HepG2 (cell line): ENCODE data around the gene CIAO2B. TPM values are rescaled to one million over a fixed set of nuclear protein-coding genes. Genes with fewer than 3 reads are reported as not detected.

ENCODE experiments used
- ETV5 ChIP-seq: IDR thresholded peaks from 2 replicates; pipeline ENCODE4 v1.6.1; 2018; ENCODE audit warnings: missing biosample characterization, missing genetic modification reagents, inconsistent platforms, borderline replicate concordance
- FOXO1 ChIP-seq: sonication (generic); formaldehyde crosslinking; IDR thresholded peaks from 2 replicates; pipeline ENCODE4 v1.4.0; 2020; ENCODE audit warnings: missing genetic modification reagents
- HBP1 ChIP-seq: IDR thresholded peaks from 2 replicates; pipeline ENCODE4 v1.6.1; 2016; ENCODE audit warnings: low read depth, control low read depth
- KMT2A ChIP-seq: sonication (generic); formaldehyde crosslinking; IDR thresholded peaks from 2 replicates; pipeline ENCODE4 v1.4.0; 2020; ENCODE audit warnings: missing genetic modification reagents
- MLLT10 ChIP-seq: sonication (generic); formaldehyde crosslinking; IDR thresholded peaks from 2 replicates; pipeline ENCODE4 v1.4.0; 2020; ENCODE audit warnings: missing genetic modification reagents
- PBX2 ChIP-seq: IDR thresholded peaks from 2 replicates; pipeline ENCODE4 v1.6.1; 2016; ENCODE audit warnings: control low read depth
- PHF8 ChIP-seq: sonication (generic); formaldehyde crosslinking; IDR thresholded peaks from 2 replicates; pipeline ENCODE4 v1.5.0; 2020; ENCODE audit warnings: missing genetic modification reagents
- PLSCR1 ChIP-seq: sonication (generic); formaldehyde crosslinking; IDR thresholded peaks from 2 replicates; pipeline ENCODE4 v1.5.0; 2020; ENCODE audit warnings: missing genetic modification reagents, mild to moderate bottlenecking, borderline replicate concordance
- RFXAP ChIP-seq: sonication (generic); formaldehyde crosslinking; IDR thresholded peaks from 2 replicates; pipeline ENCODE4 v1.4.0; 2020; ENCODE audit warnings: missing genetic modification reagents, borderline replicate concordance
- SRF ChIP-seq: IDR thresholded peaks from 2 replicates; pipeline ENCODE4 v1.6.1; 2011; ENCODE audit warnings: mild to moderate bottlenecking, low read depth, low read length, moderate library complexity
- ZFX ChIP-seq: sonication (generic); formaldehyde crosslinking; IDR thresholded peaks from 2 replicates; pipeline ENCODE4 v1.4.0; 2020; ENCODE audit warnings: mild to moderate bottlenecking, low read depth, missing genetic modification reagents, moderate library complexity
- ZMAT3 ChIP-seq: sonication (generic); formaldehyde crosslinking; conservative IDR thresholded peaks from 2 replicates; pipeline ENCODE4 v1.7.0; 2021; ENCODE audit warnings: missing genetic modification reagents
- ZNF354B ChIP-seq: sonication (generic); formaldehyde crosslinking; IDR thresholded peaks from 2 replicates; pipeline ENCODE4 v1.8.0; 2022; ENCODE audit warnings: mild to moderate bottlenecking, missing genetic modification reagents
- ZNF446 ChIP-seq: sonication (generic); formaldehyde crosslinking; IDR thresholded peaks from 2 replicates; pipeline ENCODE4 v1.5.0; 2020; ENCODE audit warnings: mild to moderate bottlenecking, missing genetic modification reagents
- ZNF562 ChIP-seq: sonication (generic); formaldehyde crosslinking; IDR thresholded peaks from 2 replicates; pipeline ENCODE4 v1.8.0; 2022; ENCODE audit warnings: missing genetic modification reagents, borderline replicate concordance
- ZNF674 ChIP-seq: sonication (generic); formaldehyde crosslinking; IDR thresholded peaks from 2 replicates; pipeline ENCODE4 v1.5.0; 2020; ENCODE audit warnings: low read depth, mild to moderate bottlenecking, missing genetic modification reagents
- ZNF879 ChIP-seq: sonication (generic); formaldehyde crosslinking; IDR thresholded peaks from 2 replicates; pipeline ENCODE4 v1.8.1; 2023; ENCODE audit warnings: missing genetic modification reagents
- polyA plus RNA-seq, 8 experiments: library from polyadenylated mRNA; depleted of rRNA in 3 of 8; stranded (reverse) in 7 of 8; unstranded in 1 of 8; fragments of >200 nt; fragmentation: Illumina TruSeq in 4 of 8; extraction: Trizol in 4 of 8; gene quantifications; 2 replicates each; pipeline versions ENCODE4 v1.2.1 to v1.2.3, GENCODE V29; 2011 to 2016; ENCODE audit warnings: low read depth in 4 of 8, missing spikeins in 1 of 8, mixed read lengths in 1 of 8; ENCODE audit not compliant: insufficient read depth in 1 of 8
- total RNA-seq, 5 experiments: library from RNA; depleted of rRNA; stranded (reverse); fragments of >200 nt; fragmentation: Illumina TruSeq; extraction: Trizol; gene quantifications; 2 replicates each; pipeline ENCODE4 v1.2.3, GENCODE V29; 2016; ENCODE audit warnings: low read depth in 1 of 5
- TF ChIP-seq, protein P1 (sequence below): sonication (generic); formaldehyde crosslinking; IDR thresholded peaks from 2 replicates; pipeline ENCODE4 v1.4.0; 2020; ENCODE audit warnings: missing genetic modification reagents, mild to moderate bottlenecking, borderline replicate concordance
- TF ChIP-seq, protein P2 (sequence below): sonication (generic); formaldehyde crosslinking; IDR thresholded peaks from 2 replicates; pipeline ENCODE4 v1.5.0; 2020; ENCODE audit warnings: missing genetic modification reagents
- TF ChIP-seq, protein P3 (sequence below): sonication (generic); formaldehyde crosslinking; IDR thresholded peaks from 2 replicates; pipeline ENCODE4 v1.4.0; 2020; ENCODE audit warnings: mild to moderate bottlenecking, missing genetic modification reagents
- TF ChIP-seq, protein P4 (sequence below): fragments of 450-650 bp; IDR thresholded peaks from 2 replicates; pipeline ENCODE4 v1.6.1; 2017

CIAO2B gene
- total and polyA plus RNA-seq, 2 of the 13 experiments (the other 11 are each of a cell fraction or from before 2014, with no cell fraction given): 157 to 293 TPM

DNA sequence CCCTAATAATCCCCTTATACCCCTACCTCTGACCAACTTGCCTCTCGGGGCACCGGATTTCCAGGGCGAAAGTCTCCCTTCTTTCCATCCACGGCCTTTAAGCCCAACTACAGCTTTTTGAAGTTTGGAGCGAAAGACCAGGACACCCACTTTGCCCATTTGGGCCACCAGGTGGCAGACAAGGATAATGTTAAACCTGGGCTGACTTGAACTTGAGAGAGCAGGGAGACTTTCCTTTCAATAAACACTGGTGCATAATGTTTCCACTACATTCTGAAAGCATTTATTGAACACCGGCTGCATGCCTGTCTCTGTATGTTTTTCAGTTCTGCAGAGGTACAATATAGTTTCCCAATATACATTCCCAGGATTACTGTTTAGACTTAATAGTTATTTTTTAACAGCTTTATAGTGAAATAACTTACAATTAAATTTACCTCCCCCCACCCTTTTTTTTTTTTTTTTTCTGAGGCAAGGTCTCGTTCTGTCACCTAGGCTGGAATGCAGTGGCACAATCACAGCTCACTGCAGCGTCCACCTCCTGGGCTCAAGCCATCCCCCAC lies 20.0 kb upstream of the CIAO2B start (continued):
- TF ChIP-seq KMT2A (CRISPR knock-in tag): peak; percentile 43; the same call in 1 of the 2 replicates
- TF ChIP-seq MLLT10: no peak
- no peak for TF ChIP-seq ZNF354B
- TF ChIP-seq ETV5 (CRISPR knock-in tag): no peak
- no peak for TF ChIP-seq ZMAT3
- TF ChIP-seq HBP1 (CRISPR knock-in tag): no peak
- no peak for TF ChIP-seq PLSCR1
- no peak for TF ChIP-seq SRF
- TF ChIP-seq, protein P1, sequence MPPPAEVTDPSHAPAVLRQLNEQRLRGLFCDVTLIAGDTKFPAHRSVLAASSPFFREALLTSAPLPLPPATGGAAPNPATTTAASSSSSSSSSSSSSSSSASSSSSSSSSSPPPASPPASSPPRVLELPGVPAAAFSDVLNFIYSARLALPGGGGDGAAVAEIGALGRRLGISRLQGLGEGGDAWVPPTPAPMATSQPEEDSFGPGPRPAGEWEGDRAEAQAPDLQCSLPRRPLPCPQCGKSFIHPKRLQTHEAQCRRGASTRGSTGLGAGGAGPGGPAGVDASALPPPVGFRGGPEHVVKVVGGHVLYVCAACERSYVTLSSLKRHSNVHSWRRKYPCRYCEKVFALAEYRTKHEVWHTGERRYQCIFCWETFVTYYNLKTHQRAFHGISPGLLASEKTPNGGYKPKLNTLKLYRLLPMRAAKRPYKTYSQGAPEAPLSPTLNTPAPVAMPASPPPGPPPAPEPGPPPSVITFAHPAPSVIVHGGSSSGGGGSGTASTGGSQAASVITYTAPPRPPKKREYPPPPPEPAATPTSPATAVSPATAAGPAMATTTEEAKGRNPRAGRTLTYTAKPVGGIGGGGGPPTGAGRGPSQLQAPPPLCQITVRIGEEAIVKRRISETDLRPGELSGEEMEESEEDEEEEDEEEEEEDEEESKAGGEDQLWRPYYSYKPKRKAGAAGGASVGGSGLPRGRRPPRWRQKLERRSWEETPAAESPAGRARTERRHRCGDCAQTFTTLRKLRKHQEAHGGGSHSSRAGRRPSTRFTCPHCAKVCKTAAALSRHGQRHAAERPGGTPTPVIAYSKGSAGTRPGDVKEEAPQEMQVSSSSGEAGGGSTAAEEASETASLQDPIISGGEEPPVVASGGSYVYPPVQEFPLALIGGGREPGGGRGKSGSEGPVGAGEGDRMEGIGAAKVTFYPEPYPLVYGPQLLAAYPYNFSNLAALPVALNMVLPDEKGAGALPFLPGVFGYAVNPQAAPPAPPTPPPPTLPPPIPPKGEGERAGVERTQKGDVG (CRISPR knock-in tag): no peak
- TF ChIP-seq PHF8 (CRISPR knock-in tag): no peak
- TF ChIP-seq ZNF562 (CRISPR knock-in tag): no peak
- TF ChIP-seq, protein P2, sequence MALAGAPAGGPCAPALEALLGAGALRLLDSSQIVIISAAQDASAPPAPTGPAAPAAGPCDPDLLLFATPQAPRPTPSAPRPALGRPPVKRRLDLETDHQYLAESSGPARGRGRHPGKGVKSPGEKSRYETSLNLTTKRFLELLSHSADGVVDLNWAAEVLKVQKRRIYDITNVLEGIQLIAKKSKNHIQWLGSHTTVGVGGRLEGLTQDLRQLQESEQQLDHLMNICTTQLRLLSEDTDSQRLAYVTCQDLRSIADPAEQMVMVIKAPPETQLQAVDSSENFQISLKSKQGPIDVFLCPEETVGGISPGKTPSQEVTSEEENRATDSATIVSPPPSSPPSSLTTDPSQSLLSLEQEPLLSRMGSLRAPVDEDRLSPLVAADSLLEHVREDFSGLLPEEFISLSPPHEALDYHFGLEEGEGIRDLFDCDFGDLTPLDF (CRISPR knock-in tag): no peak
- no peak for TF ChIP-seq RFXAP
- no peak for TF ChIP-seq ZNF446 (CRISPR knock-in tag)
- 0 out of 2 replicates have a peak, but pooled peaks have one; percentile 20 for TF ChIP-seq FOXO1 (CRISPR knock-in tag)
- TF ChIP-seq, protein P3, sequence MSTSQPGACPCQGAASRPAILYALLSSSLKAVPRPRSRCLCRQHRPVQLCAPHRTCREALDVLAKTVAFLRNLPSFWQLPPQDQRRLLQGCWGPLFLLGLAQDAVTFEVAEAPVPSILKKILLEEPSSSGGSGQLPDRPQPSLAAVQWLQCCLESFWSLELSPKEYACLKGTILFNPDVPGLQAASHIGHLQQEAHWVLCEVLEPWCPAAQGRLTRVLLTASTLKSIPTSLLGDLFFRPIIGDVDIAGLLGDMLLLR (CRISPR knock-in tag): no peak
- no peak for TF ChIP-seq PBX2 (CRISPR knock-in tag)
- TF ChIP-seq ZNF879: no peak
- no peak for TF ChIP-seq ZNF674 (CRISPR knock-in tag)
- TF ChIP-seq ZFX (CRISPR knock-in tag): peak; percentile 49
- TF ChIP-seq, protein P4, sequence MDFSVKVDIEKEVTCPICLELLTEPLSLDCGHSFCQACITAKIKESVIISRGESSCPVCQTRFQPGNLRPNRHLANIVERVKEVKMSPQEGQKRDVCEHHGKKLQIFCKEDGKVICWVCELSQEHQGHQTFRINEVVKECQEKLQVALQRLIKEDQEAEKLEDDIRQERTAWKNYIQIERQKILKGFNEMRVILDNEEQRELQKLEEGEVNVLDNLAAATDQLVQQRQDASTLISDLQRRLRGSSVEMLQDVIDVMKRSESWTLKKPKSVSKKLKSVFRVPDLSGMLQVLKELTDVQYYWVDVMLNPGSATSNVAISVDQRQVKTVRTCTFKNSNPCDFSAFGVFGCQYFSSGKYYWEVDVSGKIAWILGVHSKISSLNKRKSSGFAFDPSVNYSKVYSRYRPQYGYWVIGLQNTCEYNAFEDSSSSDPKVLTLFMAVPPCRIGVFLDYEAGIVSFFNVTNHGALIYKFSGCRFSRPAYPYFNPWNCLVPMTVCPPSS: no peak
